Stimulated activated CD8-positive, alpha-beta memory T cell treated with anti-CD3 and anti-CD28 coated beads, Interleukin-7, amount 100 ng/mL, for 4 hours (primary cell): ENCODE results near the gene ACADSB.

Experiments
- DNase-seq, 2 donors: peaks; one replicate each; pipeline ENCODE4 v3.0.0-alpha.2; 2020; ENCODE audit warnings: low read depth in 2 of 2

Gene ACADSB

DNA sequence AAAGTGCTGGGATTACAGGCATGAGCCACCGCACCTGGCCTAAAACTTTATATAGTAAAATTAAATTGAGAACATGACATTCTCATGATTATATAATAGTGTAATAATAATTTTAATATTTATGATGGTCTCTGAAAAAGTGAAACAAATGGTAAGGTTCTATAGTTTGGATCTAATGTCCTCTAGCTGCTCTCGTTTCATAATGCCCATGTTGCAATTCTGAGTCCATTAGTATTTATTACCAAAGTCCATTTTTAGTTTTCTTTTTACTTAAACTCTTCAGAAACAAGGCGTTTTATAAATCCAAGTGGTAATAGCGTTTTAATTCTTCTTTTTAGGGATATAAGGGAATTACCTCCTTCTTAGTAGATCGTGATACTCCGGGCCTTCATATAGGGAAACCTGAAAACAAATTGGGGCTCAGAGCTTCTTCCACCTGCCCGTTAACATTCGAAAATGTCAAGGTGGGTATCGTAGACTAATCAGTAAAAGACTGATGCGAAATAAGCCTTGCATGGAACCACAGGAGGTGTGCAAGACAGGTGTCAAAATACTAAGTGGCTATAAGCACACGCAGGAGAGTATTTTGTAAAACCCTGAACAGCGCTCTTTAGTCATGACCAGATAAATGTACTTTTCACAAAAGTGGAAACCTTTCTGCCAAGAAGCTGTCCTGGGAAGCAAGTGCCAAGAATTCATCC is 34.1 kb downstream of the ACADSB start:
- no peak for DNase-seq

DNA sequence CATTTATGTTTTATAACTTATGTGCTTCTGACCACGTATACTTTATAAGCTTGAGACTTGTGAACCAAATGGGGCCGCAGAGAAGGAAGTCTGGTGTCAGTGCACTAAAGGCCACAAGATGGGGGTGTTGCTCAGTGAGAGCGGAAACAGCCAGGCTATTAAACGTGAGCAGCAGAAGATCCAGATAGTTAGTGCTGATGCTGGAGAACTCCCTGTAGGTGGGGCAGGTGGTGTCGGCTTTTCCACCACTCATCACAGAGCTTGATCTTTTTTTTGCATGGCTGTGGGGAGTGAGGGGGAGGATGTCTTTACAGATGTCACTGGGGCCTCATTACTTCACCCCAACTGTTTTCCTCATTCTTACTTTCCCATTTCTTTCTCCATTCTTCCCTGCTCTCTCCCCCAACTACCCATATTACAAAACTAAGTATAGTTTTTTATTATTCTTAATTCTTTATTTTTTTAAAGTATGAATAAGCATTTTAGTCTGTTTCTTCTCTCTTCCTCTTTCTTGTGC is 34.7 kb downstream of the ACADSB start:
- DNase-seq = peak in 1 of 2 donors; percentile 6

DNA sequence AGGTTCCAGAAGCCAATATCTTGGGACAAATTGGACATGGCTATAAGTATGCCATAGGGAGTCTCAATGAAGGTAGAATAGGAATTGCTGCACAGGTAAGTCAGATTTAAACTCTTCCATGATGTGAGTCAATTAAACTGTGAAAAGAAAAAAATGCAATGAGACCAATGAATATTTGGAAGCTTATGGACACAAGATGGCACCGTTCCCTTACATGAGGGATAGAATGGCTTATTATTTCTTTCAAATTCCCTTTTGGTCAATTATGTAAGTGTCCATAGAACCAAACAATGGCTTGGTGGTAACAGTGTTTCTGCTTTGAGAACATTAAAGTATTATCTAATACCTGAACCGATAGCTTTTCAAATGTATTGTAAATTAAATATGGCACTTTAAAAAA is 35.6 kb downstream of the ACADSB start:
- no peak for DNase-seq

DNA sequence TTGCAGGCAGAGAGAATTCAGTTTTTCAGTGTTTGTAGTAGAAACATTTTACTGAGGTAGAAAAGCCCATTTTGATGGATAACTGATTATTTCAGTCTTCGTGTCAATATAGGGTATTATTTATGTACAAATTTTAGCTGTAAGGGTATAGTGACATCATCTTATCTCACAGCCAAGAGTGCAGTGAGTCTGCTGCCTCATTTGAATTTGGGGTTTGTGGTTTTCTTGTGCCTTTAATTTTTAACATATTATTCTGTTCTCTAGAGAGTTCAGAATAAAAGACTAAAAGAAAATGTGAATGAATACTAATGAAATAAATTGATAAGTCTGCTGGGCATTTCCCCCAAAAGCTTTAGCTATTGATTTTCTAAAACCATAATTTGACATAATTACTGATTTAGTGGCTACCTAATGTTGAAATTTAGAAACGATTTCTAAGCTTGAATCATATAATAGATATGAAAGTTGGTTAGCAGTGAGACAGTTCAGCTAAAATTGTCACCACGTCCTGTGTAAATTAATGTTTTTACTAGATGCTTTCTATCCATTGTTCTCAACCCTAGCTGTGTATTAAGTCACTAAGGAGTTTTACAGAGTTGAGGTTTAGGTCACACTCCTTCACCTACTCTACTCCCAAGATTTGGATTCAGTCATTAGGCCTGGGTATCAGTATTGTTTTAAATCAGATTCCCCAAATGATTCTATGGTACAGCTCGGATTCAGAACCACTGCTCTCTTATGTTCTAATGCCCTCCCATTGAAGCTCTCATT is 37.3 kb downstream of the ACADSB start:
- no peak for DNase-seq

DNA sequence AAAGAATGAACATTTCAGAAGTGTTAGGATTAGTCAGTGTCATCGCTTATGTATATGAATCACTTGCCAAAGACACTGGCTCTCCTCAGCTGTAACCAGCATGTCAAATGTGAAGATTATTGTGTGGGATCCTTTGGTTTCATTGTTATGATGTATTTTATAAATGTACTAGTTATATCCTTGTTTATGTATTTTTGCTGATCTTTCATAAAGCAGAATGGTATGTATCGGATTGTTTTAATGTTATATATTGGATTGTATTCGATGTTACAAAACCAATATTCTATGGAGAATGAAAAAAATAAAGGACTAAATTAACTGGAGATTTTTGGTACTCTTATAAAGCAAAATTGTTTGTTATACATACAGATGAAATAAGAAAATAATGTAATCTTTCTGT is 49.2 kb downstream of the ACADSB start:
- DNase-seq = no peak

DNA sequence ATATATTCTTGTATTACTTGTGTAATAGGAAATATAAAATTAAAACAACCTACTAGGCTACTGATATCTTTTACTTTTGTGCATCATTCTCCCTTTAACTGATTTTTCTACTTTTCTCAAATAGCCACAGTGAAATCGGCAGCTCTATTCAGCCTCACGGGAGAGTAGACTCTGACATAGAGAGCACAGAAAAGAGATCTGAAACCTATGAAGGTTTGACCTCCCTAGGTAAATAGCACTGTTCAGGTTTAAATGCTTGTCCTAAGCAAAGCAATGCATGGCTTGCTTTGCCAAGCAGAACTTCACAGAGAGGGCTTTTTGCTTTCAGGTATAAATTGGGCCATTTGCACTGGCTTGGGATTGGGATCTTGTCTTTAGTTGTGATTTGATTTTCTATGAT is 53.1 kb downstream of the ACADSB start:
- no peak for DNase-seq

DNA sequence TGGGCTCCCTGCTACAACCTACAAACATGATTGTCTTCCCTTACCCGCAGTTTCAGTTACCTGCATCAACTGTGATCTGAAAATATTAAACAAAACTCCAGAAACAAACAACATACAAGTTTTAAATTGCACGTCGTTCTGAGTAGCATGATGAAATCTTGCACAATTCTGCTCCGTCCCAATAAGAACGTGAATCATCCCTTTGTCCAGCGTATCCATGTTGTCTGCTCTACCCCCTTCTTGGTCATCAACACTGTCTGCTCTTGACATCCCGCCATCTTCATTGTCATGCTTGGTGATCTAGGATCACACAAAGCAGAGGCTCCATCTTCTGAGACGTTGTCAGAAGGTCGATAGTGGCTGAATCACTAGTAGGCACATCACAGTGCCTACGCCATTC is 53.9 kb downstream of the ACADSB start:
- DNase-seq = no peak

DNA sequence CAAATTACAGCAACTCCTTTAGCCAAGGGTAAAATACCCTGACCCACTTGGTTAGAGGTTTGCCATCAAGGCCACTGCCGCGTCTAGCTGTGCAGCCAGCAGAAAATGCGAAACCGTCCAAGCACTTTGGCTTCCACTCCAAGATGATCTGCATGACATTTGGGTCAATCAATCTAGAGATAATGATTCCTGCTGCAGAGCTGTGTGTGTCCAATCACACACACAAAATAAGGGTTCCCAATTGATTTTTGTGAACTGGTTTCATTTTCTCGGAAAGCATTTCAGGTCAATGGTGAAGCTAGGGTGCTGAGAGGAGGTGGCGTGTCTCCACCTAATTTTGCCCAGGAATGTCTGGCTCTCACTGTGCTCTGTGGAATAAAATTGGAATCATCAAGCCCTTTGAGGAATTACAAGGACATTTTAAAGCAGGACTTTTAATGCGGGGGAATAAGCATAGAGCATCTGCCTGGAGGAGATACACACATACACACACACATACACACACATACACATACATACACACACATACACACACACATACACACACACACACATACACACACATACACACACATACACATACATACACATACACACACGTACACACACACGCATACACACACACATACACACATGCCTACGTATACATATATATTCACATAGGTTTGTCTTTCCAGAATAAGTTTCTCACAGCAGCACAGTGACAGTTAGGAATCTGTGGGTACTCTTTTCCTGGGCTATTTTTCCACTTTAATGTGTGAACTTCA is 59.5 kb downstream of the ACADSB start:
- no peak for DNase-seq

DNA sequence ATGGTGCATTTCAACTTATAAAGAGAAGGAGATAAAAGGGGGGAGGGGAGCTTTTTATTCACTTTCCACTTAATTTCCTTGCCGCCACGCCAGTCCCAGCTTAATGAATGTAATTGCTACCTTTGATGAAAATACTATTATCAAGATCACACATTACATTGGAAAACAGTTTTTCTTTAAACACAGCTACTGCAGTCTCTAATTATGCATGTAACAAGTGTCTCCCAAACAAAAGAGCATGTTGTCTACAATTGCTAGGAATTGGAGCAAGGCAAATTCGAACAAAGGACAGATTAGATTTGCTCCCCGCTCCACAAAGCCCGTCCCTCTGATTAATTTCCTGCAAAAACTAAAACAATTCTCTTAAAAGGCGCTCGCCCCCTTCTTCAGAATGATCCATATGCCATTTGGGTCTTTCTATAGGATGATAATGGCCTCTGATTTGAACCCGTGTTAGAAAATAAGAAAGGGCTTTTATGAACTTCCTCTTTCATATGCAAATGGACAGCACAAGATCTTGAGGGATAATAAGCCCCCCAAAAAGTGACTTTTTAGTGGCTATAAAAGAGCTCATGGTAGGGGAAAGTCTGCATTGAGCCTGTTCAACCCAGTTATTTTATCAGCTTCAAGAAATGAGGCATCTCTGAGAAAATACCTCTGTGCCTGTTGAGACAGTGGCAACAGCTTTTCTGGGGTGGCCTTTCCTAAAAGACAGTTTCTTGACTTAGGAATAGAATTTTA is 60.6 kb downstream of the ACADSB start:
- DNase-seq = no peak

DNA sequence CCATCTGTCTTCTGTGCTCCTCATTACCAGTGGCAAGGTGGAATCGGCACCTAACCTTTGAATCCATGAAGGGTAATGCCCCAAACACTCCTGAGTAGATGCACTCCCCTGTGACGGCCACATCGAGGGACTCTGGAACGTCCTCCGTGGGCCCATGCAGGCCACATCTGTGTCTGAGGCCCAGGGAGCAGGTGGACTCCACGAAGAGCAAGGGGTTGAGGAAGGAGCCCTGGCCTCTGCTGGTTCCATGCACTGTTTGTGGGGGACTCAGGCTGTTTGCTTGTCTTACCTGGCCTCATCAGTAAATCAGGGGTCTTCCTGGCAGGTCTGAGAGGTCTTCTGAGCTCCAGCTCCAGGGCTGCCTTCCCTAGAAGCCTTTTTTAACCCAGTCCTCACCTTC is 64.4 kb downstream of the ACADSB start:
- DNase-seq = no peak

DNA sequence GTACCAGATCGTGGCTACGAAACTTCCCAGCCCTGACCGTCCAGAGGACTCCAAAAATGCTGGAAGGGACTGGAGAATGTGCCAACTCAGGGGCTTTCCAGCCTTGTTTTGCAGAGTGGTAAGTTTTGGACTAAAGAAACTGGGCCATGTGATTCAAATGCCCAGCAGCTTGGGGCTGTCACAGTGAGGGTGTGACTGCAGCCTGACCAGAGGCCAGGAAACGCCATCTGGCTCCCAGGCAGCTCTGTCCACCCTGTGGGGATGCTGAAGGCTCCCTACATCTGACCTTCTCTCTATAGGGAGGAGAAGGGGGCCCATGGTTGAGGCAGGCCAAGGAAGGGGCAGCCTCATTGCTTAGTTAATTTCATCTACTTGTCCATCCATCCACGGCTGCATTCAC is 65.4 kb downstream of the ACADSB start:
- no peak for DNase-seq

DNA sequence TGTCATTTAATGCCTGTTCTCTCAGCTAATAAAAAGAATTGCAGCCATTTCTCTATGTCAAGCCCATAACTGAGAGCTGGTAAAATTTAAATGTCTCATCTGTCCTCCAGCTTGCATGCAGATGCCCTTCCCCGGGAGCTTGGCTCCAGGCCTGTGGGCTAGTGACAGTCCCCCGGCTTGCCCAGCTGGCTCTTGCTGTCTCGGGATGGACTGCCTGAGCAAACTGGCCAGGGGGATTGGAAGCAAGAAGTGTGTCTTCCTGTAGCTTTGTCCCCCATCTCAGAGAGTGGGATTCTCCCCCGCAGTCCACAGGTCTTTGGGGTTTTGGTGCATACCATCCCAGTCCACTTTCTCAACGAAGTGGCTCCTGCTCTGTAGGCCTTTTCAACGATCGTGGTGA is 73.1 kb downstream of the ACADSB start:
- no peak for DNase-seq

DNA sequence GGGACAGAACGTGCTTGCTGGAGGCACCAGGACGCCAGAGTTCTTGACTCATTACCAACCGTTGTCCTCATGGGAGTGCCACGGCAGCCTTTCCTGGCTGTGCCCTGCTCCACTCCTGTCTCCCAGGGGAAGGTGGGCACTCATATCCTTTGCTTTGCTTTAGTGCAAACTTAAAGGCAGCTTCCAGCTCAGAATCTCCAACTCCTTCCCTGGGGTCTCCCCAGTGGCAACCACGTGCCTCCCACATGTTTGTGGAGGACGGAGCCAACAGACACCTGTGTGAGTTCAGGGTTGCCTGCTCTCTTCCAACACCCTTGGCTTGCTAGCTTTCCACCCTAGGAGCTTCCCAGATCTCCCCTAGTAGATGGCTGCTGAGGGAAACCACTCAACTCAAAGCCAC is 75.0 kb downstream of the ACADSB start:
- DNase-seq = no peak

DNA sequence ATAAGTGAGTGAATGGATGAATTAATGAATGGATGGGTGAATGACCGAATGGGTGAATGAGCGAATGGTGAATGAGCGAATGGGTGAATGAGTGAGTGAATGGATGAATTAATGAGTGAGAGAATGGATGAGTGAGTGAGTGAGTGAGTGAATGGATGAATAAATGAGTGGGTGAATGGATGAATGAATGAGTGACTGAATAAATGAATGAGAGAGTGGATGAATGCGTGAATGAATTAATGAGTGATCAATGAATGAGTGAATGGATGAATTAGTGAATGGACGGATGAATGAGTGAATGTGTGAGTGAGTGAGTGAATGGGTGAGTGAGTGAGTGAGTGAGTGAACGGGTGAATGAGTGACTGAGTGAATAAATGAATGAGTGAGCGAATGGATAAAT is 77.5 kb downstream of the ACADSB start:
- DNase-seq = no peak

DNA sequence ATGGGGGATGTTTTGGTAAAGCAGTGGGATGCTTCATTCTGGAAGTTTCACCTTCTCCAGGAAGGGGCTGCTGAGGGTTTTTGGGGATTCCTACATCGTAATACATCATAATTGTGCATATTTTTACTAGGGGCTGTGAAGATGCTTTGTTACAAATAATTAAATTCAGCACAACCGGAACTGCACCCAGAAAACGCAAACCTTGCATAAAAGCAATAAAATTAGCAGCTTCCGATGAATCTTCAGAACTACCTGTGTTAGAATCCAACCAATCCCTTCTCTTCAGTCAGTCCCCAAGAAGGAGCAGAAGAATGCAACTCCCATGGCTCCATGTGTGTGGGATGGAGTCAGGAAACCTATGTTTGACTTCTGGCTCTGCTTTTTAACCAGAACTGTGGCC is 78.5 kb downstream of the ACADSB start:
- no peak for DNase-seq

DNA sequence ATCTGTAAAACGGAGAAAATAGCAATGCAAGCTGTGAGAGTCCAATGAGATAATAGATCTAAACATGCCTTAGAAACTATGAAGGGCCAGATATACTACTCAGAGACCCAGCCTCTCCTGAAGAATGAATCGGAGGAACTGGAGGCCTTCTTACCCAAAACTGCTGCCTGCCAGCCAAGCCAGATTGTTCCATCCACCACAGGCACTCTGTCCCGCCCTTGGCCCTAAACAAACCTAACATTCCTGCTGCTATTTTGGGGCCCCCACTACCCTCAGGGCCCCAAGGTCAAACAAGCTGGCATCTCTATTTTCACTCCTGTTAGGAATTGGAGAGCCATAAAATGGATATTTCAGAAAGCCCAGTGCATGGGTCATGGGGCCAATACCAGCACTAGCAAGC is 79.0 kb downstream of the ACADSB start:
- DNase-seq = no peak

DNA sequence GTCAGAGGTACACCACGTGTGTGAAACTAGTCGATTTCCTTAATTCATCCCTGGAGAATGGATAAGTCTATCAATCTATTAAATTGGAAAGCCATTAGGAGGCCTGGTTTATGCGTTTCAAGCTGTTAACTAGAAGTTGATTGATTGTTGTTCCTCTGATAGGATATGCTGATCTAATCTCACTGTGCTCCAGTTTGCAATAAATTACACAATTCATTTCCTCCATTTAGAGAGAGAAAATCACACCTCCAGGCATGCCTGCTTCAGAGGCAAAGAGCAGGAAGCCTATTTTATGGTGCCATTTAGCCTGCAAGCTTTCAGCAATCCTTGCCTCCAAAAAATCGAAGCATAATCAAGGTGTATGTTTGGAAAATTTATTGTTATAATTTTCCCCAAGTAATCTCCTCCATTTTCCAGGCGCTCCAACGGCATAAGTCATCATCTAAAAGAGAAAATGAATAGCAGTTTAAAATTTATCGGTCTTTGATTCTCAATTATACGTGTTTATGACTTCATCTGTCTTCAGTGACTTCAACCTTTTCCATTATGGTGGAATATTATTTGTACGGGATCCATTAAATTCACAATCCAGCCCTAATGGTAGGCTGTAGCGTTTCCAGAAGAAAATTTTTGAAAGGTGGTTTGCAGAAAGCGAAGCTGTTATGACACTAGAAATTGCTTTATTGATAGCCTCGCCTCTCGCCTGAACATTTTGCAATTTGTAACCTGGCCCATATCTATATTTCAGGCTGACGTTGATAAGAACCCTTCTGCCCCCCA is 84.0 kb downstream of the ACADSB start:
- no peak for DNase-seq

DNA sequence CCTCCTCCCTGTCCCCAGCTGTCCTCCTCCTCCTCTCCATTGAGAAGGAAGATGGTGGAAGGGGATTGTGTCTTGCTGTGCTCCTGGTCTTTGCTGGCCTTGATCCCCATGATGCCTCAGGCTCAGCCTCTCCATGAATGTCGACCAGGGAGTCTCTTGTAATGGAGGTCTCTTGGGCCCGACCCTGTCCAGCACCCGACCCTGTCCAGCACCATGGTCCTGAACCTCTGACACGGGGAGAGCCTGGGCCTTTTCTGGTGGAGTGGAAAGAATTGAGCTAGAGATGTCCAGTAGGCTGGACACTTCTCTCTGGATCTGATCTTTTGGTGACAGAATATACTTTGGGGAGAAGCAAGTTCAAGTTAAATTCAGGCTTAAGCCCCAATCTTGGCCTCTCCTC is 84.7 kb downstream of the ACADSB start:
- no peak for DNase-seq

DNA sequence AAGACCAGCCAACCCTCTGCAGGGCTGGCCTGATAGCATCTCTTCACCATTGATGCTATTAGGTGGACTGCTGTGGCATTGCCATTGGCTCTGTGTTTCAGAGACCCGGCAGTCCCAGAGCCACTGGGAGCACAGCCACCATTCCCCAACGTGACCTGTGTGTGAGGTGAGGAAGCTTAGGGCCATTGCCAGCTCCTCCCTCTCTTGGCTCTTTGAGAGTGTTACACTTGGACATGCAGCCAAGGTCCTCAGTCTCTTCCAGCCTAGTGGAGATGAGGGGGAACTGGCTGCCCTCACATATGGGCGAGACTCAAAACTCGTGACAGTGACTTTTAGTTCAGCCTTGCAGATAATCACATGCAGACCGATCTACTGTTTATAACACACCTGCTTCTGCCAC is 87.6 kb downstream of the ACADSB start:
- DNase-seq = no peak

DNA sequence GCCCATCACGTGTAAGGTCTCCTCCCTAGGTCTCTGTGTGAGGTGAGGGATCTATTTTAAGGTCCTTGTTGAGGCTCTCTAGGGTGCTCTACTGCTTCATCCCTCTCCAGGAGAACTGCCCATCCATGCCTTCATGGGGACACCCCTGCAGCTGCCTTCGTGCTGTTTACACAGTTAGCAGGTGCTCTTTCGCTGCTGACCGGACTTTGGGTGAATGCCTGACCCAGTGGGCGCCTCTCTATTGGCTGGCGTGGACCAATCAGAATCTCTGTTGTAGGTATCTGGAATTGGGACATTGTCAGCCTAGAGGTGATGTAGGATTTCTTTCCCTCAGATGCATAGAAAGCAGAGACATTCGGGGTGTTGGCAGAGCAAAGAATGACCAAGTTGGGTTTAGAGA is 88.2 kb downstream of the ACADSB start:
- no peak for DNase-seq
